ENCODE results near the gene MACROH2A2.

MACROH2A2 gene

GRCh38 chr10:70139997-70140250 lies 87.3 kb downstream of the MACROH2A2 start:
- Histone ChIP-seq H4K8ac (ENCODE audit: low read length) (no peak overlapping the region), H2AFZ (ENCODE audit: low read depth, low read length) (no peak overlapping the region), H2BK5ac (ENCODE audit: low read depth, low read length, poor library complexity, severe bottlenecking) (no peak overlapping the region), H3K9ac (ENCODE audit: low read length) (no peak overlapping the region), H4K91ac (ENCODE audit: low read length) (no peak overlapping the region), H2BK120ac (ENCODE audit: low read depth, low read length) (no peak overlapping the region), H3K27me3 (ENCODE audit: control insufficient read depth in 1 of 2, insufficient read depth in 1 of 2, low read length in 2 of 2) (no peaks in the 10 kb centered on the region), H3K36me3 (ENCODE audit: control insufficient read depth in 1 of 2, insufficient read depth in 2 of 2, low read depth in 1 of 2, low read length in 2 of 2) (peaks cover 44 to 55% of the 10 kb centered on the region in 2 experiments), H3K4ac (ENCODE audit: low read depth in 1 of 2, low read length in 2 of 2) (no peak overlapping the region), H3K27ac (ENCODE audit: low read length, poor library complexity, severe bottlenecking) (no peak overlapping the region), H3K18ac (ENCODE audit: low read depth in 1 of 2, low read length in 2 of 2) (no peak overlapping the region), H2AK5ac (ENCODE audit: low read length, severe bottlenecking) (no peak overlapping the region), H3K4me2 (ENCODE audit: low read length, poor library complexity, severe bottlenecking) (no peak overlapping the region), H3K23ac (ENCODE audit: low read length in 2 of 2) (no peak overlapping the region), H3K4me1 (ENCODE audit: control insufficient read depth, insufficient read depth, low read depth, low read length) (no peaks in the 10 kb centered on the region), H2BK15ac (ENCODE audit: low read depth, poor library complexity, severe bottlenecking) (no peak overlapping the region), H3K14ac (ENCODE audit: low read length in 2 of 2) (no peak overlapping the region), H3K4me3 (ENCODE audit: insufficient read depth in 1 of 2, low read depth in 1 of 2, low read length in 2 of 2) (no peak overlapping the region), H3K9me3 (ENCODE audit: control insufficient read depth, low read length) (no peaks in the 10 kb centered on the region), H2BK12ac (ENCODE audit: low read length in 2 of 2) (no peak overlapping the region), H3K79me1 (replicated peaks; ENCODE audit: low read length, poor library complexity, severe bottlenecking) (peaks cover 33% of the 10 kb centered on the region)
- 94% methylated on average over 5 of the region's 6 CpGs for WGBS
- no peak for DNase-seq

GRCh38 chr10:70140297-70140696 lies 87.7 kb downstream of the MACROH2A2 start:
- Histone ChIP-seq H3K4ac (ENCODE audit: low read depth in 1 of 2, low read length in 2 of 2) (no peak overlapping the region), H3K4me3 (ENCODE audit: insufficient read depth in 1 of 2, low read depth in 1 of 2, low read length in 2 of 2) (no peak overlapping the region), H3K23ac (ENCODE audit: low read length in 2 of 2) (no peak overlapping the region), H4K91ac (ENCODE audit: low read length) (no peak overlapping the region), H2BK5ac (ENCODE audit: low read depth, low read length, poor library complexity, severe bottlenecking) (no peak overlapping the region), H3K9me3 (ENCODE audit: control insufficient read depth, low read length) (no peaks in the 10 kb centered on the region), H3K14ac (ENCODE audit: low read length in 2 of 2) (no peak overlapping the region), H2AK5ac (ENCODE audit: low read length, severe bottlenecking) (no peak overlapping the region), H3K27me3 (ENCODE audit: control insufficient read depth in 1 of 2, insufficient read depth in 1 of 2, low read length in 2 of 2) (no peaks in the 10 kb centered on the region), H3K27ac (ENCODE audit: low read length, poor library complexity, severe bottlenecking) (no peak overlapping the region), H3K18ac (ENCODE audit: low read depth in 1 of 2, low read length in 2 of 2) (no peak overlapping the region), H2BK120ac (ENCODE audit: low read depth, low read length) (no peak overlapping the region), H2BK12ac (ENCODE audit: low read length in 2 of 2) (no peak overlapping the region), H2BK15ac (ENCODE audit: low read depth, poor library complexity, severe bottlenecking) (no peak overlapping the region), H3K4me1 (ENCODE audit: control insufficient read depth, insufficient read depth, low read depth, low read length) (peaks cover 3% of the 10 kb centered on the region), H3K9ac (ENCODE audit: low read length) (no peak overlapping the region), H3K36me3 (ENCODE audit: control insufficient read depth in 1 of 2, insufficient read depth in 2 of 2, low read depth in 1 of 2, low read length in 2 of 2) (peaks cover 46 to 55% of the 10 kb centered on the region in 2 experiments), H3K79me1 (replicated peaks; ENCODE audit: low read length, poor library complexity, severe bottlenecking) (peaks cover 35% of the 10 kb centered on the region), H3K4me2 (ENCODE audit: low read length, poor library complexity, severe bottlenecking) (no peak overlapping the region), H2AFZ (ENCODE audit: low read depth, low read length) (no peak overlapping the region), H4K8ac (ENCODE audit: low read length) (no peak overlapping the region)
- WGBS: 82% methylated on average over 4 of the region's 5 CpGs
- no peak for DNase-seq

- DNase-seq: no peak
- Histone ChIP-seq H3K79me1 (replicated peaks; ENCODE audit: low read length, poor library complexity, severe bottlenecking) (peaks cover 37% of the 10 kb centered on the region), H2BK15ac (ENCODE audit: low read depth, poor library complexity, severe bottlenecking) (no peak overlapping the region), H2BK5ac (ENCODE audit: low read depth, low read length, poor library complexity, severe bottlenecking) (no peak overlapping the region), H4K91ac (ENCODE audit: low read length) (no peak overlapping the region), H3K9ac (ENCODE audit: low read length) (no peak overlapping the region), H3K14ac (ENCODE audit: low read length in 2 of 2) (no peak overlapping the region), H4K8ac (ENCODE audit: low read length) (no peak overlapping the region), H2BK120ac (ENCODE audit: low read depth, low read length) (no peak overlapping the region), H3K18ac (ENCODE audit: low read depth in 1 of 2, low read length in 2 of 2) (no peak overlapping the region), H2AK5ac (ENCODE audit: low read length, severe bottlenecking) (no peak overlapping the region), H3K4ac (ENCODE audit: low read depth in 1 of 2, low read length in 2 of 2) (no peak overlapping the region), H3K4me2 (ENCODE audit: low read length, poor library complexity, severe bottlenecking) (no peak overlapping the region), H3K36me3 (ENCODE audit: control insufficient read depth in 1 of 2, insufficient read depth in 2 of 2, low read depth in 1 of 2, low read length in 2 of 2) (peaks cover 51 to 57% of the 10 kb centered on the region in 2 experiments), H3K27ac (ENCODE audit: low read length, poor library complexity, severe bottlenecking) (no peak overlapping the region), H3K9me3 (ENCODE audit: control insufficient read depth, low read length) (no peaks in the 10 kb centered on the region), H2BK12ac (ENCODE audit: low read length in 2 of 2) (no peak overlapping the region), H3K4me1 (ENCODE audit: control insufficient read depth, insufficient read depth, low read depth, low read length) (peaks cover 7% of the 10 kb centered on the region), H3K27me3 (ENCODE audit: control insufficient read depth in 1 of 2, insufficient read depth in 1 of 2, low read length in 2 of 2) (no peaks in the 10 kb centered on the region), H3K4me3 (ENCODE audit: insufficient read depth in 1 of 2, low read depth in 1 of 2, low read length in 2 of 2) (no peak overlapping the region), H3K23ac (ENCODE audit: low read length in 2 of 2) (no peak overlapping the region), H2AFZ (ENCODE audit: low read depth, low read length) (no peak overlapping the region)
- WGBS: 98% methylated on average over 10 of the region's 10 CpGs
Observed at GRCh38 chr10:70142555-70142954, 89.9 kb downstream of the MACROH2A2 start.

GRCh38 chr10:70144372-70145110 lies 91.9 kb downstream of the MACROH2A2 start:
- H3K18ac ChIP-seq (ENCODE audit: low read depth in 1 of 2, low read length in 2 of 2): no peak overlapping the region
- no peak overlapping the region for H4K8ac ChIP-seq (ENCODE audit: low read length)
- no peak overlapping the region for H3K27ac ChIP-seq (ENCODE audit: low read length, poor library complexity, severe bottlenecking)
- no peaks in the 10 kb centered on the region for H3K9me3 ChIP-seq (ENCODE audit: control insufficient read depth, low read length)
- peak overlapping the region; percentile 36 for H2AK5ac ChIP-seq (ENCODE audit: low read length, severe bottlenecking)
- H3K79me1 ChIP-seq (replicated peaks; ENCODE audit: low read length, poor library complexity, severe bottlenecking): peaks cover 31% of the 10 kb centered on the region
- H3K14ac ChIP-seq (ENCODE audit: low read length in 2 of 2): no peak overlapping the region
- H3K27me3 ChIP-seq (ENCODE audit: control insufficient read depth in 1 of 2, insufficient read depth in 1 of 2, low read length in 2 of 2): no peaks in the 10 kb centered on the region
- no peak overlapping the region for H2AFZ ChIP-seq (ENCODE audit: low read depth, low read length)
- no peak overlapping the region for H2BK120ac ChIP-seq (ENCODE audit: low read depth, low read length)
- H3K9ac ChIP-seq (ENCODE audit: low read length): peak overlapping the region; percentile 93
- no peak overlapping the region for H3K4ac ChIP-seq (ENCODE audit: low read depth in 1 of 2, low read length in 2 of 2)
- no peak overlapping the region for H3K4me2 ChIP-seq (ENCODE audit: low read length, poor library complexity, severe bottlenecking)
- H2BK15ac ChIP-seq (ENCODE audit: low read depth, poor library complexity, severe bottlenecking): peak overlapping the region; percentile 52
- no peak for DNase-seq
- no peak overlapping the region for H2BK5ac ChIP-seq (ENCODE audit: low read depth, low read length, poor library complexity, severe bottlenecking)
- peaks cover 7% of the 10 kb centered on the region for H3K4me1 ChIP-seq (ENCODE audit: control insufficient read depth, insufficient read depth, low read depth, low read length)
- WGBS: 82% methylated on average over 16 of the region's 18 CpGs
- peaks cover 49 to 57% of the 10 kb centered on the region in 2 experiments for H3K36me3 ChIP-seq (ENCODE audit: control insufficient read depth in 1 of 2, insufficient read depth in 2 of 2, low read depth in 1 of 2, low read length in 2 of 2)
- peak overlapping the region in 1 of 2 experiments; percentile 15 for H2BK12ac ChIP-seq (ENCODE audit: low read length in 2 of 2)
- H3K23ac ChIP-seq (ENCODE audit: low read length in 2 of 2): no peak overlapping the region
- H4K91ac ChIP-seq (ENCODE audit: low read length): no peak overlapping the region
- H3K4me3 ChIP-seq (ENCODE audit: insufficient read depth in 1 of 2, low read depth in 1 of 2, low read length in 2 of 2): peak overlapping the region; percentile 11 to 83
